ENCODE results near the gene USF2. TPM values are rescaled to one million over a fixed set of nuclear protein-coding genes. Genes with fewer than 3 reads are reported as not detected.

The USF2 gene
- total RNA-seq, 1 experiment from 2014 or later: 123 TPM

- Mint-ChIP-seq H3K36me3 (ENCODE audit: insufficient read depth in 1 of 3, low read depth in 3 of 3) (no peaks in the 10 kb centered on the region), H3K4me3 (no peak overlapping the region), H3K9me3 (no peaks in the 10 kb centered on the region), H3K27me3 (ENCODE audit: low read depth) (peaks cover 1% of the 10 kb centered on the region; the same call in 1 of the 2 replicates), H3K4me1 (peaks cover 0 to 5% of the 10 kb centered on the region in 2 experiments; a peak in 3 of 4 replicates), H3K27ac (no peak overlapping the region)
- no peak overlapping the region for H2BK20ac ChIP-seq (ENCODE audit: low read depth, low read length, poor library complexity, severe bottlenecking)
- H3K23me2 ChIP-seq (ENCODE audit: insufficient read length, low read depth, low read length, poor library complexity, severe bottlenecking): no peaks in the 10 kb centered on the region
- H2BK12ac ChIP-seq (ENCODE audit: insufficient read length, low read depth, low read length): no peak overlapping the region
- no peak overlapping the region for H4K91ac ChIP-seq (ENCODE audit: insufficient read length, low read depth, low read length)
- H3K4ac ChIP-seq (ENCODE audit: low read depth, low read length): no peak overlapping the region
- no peak overlapping the region for H2AFZ ChIP-seq (ENCODE audit: low read length)
- no peaks in the 10 kb centered on the region for H3K79me2 ChIP-seq (ENCODE audit: insufficient read depth, low read length)
- H4K5ac ChIP-seq (ENCODE audit: insufficient read length, low read depth, low read length): no peak overlapping the region
- no peaks in the 10 kb centered on the region for H3K4me1 ChIP-seq (ENCODE audit: insufficient read depth, low read length)
- H3K27me3 ChIP-seq (ENCODE audit: insufficient read depth, low read length): no peaks in the 10 kb centered on the region
- no peak overlapping the region for H3K27ac ChIP-seq (ENCODE audit: insufficient read length, low read depth, low read length)
- no peak for DNase-seq
- no peak overlapping the region for H2AK5ac ChIP-seq (ENCODE audit: insufficient read length, low read length)
- no peak overlapping the region for H2BK5ac ChIP-seq (ENCODE audit: insufficient read length, low read length)
- no peak overlapping the region for H3K4me2 ChIP-seq (ENCODE audit: insufficient read depth, insufficient read length, low read length)
- no peak overlapping the region for H2BK15ac ChIP-seq (ENCODE audit: low read depth, low read length)
- no peak overlapping the region for H3K23ac ChIP-seq (ENCODE audit: insufficient read length, low read depth, low read length)
- no peaks in the 10 kb centered on the region for H4K20me1 ChIP-seq (ENCODE audit: control insufficient read depth, insufficient read depth, insufficient read length)
- TF ChIP-seq CTCF (conservative IDR thresholded peaks at IDR 0.05): no peak
- no peaks in the 10 kb centered on the region for H3K9me3 ChIP-seq (ENCODE audit: control insufficient read depth, low read depth, low read length)
- WGBS (ENCODE audit: extremely low coverage, insufficient read length, low lambda C conversion rate): no CpG with 5 or more reads among the region's 10 CpGs
- no peak overlapping the region for H2BK120ac ChIP-seq (ENCODE audit: low read depth, low read length, poor library complexity, severe bottlenecking)
- H3K18ac ChIP-seq (ENCODE audit: insufficient read length, low read depth, low read length): no peak overlapping the region
- H3K56ac ChIP-seq (ENCODE audit: insufficient read length, low read depth, low read length): no peak overlapping the region
- no peaks in the 10 kb centered on the region for H3K79me1 ChIP-seq (ENCODE audit: insufficient read depth, low read depth, low read length, poor library complexity, severe bottlenecking)
- H3T11ph ChIP-seq (ENCODE audit: low read length): no peak overlapping the region
- no peak overlapping the region for H3K14ac ChIP-seq (ENCODE audit: insufficient read depth, low read length)
- no peak overlapping the region for H3K9ac ChIP-seq (ENCODE audit: extremely low read depth, insufficient read length, low read length)
- no peak overlapping the region for H4K8ac ChIP-seq (replicated peaks; ENCODE audit: insufficient read length, low read depth, low read length)
Measured at GRCh38 chr19:35300339-35300649, 31.5 kb downstream of the USF2 start.
